CD4-positive, alpha-beta T cell treated with Interferon alpha-2 for 1 hour (primary cell): ENCODE data around the gene PELI2.
"Not testable (repeated sequence)": the region's sequence is repeated elsewhere in the genome, so short reads cannot be mapped to it uniquely, and the experiment has no call there.

ENCODE experiments used
- DNase-seq, 2 donors: peaks; one replicate each; pipeline ENCODE4 v3.0.0-alpha.2; 2020 to 2022

The PELI2 gene

DNA sequence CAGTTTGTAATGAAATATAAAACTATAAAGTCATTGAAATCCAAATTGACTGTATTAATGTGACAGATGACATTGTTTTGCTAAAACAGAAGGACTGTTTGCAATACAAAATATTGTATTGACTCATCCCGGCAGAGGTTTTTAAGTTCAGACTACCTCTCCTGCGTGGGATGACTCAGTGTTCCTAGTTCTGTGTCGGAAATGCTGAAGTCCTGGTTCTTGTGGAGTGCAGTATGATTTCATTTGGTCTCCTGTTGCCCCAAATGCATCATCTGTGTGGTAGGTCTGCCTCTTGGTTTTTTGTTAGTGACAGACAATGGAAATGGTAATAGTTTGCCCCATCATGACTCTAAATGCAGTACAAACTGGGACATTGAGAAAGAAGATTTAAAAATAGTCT lies 27.8 kb downstream of the PELI2 start:
- DNase-seq = no peak

DNA sequence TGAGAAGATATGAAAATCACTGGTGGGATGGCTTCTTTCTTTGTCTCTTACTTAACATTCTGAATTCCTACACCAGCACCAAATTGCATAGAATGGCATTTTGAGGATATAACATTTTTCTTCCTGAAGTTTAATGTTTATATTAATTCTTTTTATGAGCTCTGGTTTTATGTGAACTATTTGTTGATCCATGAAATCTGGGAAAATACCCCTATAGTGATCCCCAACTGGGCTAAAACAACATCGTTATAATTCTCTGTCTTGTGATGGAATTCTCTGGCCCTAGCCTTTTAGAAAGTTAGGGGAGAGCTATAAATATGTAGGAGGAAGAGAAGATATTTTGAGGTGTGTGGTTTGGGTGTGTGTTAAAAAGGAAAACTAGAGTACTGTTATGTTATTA lies 29.2 kb downstream of the PELI2 start:
- no peak for DNase-seq

DNA sequence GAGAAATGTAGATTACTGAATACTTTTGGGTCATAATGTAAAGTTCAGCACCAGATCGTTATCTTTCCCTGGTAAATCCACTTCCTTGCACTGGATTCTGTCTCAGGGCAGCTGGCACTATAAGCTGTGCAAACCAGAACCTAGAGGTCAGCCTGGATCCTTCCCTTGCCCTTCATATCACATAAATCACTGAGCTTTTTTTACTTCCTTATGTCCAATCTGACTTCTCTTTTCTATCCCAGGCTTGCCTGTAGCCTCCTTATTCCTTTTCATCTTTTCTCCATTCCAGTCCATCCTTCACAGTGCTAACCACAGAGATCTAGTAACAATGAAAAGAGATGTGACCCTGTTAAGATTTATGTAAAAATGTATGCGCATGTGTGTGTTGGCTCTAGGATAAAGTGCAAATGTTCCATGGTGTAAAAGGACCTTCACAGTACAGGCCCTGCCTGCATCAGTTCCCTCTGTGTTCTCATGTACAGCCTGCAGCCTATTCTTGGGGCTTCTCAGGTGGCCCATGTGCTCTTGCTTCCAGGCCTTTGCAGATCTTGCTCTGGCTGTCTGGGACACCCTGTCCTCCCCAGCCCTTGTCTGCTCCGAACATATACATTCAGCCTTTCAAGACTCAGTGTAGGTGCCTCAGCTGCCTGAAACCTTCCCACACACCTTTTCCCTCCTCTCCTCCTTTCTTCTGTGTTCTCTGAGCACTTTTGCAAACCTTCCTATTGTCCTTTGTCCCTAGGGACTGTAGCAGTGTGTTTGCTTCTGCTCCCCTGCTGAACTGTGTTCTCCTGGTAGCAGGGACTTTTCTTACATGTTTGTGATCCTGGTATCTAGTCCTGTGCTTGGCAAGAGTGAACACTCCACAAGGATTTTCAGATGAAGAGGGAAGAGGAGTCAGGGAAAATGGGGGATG lies 30.0 kb downstream of the PELI2 start:
- no peak for DNase-seq

- no peak for DNase-seq
Observed at GRCh38 chr14:56149151-56149550, 30.9 kb downstream of the PELI2 start.

DNA sequence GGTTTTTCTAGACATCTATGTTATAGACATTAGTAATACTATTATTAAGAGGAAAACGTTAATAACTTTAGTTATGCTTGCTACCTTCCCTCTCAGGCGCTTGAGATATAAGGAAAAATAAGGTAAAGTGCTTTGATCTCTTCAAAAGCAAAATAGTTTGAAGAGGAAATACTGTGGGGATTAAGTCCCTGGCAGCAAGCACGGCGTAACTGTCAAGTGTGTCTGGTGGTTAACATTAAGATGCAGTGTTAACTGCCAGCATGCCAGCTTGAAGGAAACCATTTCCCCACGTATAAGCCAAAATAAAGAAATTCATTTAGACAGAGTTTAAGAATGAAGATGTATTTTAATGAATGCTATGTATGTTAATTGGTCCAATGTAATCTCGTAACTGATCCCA lies 31.8 kb downstream of the PELI2 start:
- DNase-seq = no peak

DNA sequence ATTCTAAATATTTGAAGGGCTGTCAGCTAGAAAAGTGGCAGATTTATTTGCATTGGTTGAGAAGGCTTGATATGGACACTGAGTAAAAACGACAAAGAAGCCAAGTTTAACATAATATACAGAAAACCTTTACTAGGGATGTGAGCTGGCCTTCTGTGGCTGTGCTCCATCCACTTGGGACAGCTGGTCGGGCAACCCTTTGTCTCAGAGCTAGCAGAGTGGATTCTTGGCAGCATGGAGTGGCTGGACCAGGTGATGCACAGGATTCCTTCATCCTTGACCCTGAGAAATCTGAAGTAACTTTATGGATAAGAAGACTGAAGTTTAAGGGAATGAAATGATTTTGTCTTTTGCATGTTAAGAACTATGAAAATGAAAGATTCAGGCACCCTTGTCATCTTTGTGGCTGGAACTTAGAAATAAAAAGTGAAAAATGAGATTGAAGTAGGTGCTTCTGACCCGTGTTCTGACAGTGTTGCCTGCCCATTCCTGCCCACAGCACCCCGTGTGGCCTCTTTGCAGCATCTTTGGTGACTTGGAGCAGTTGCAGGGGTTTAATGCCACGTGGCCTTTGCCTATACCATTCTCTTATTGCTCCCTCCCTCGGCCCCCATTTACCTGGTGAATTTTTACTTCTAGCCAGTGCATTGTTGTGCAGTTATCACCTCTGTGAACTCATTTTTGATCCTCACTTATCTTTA lies 32.6 kb downstream of the PELI2 start:
- no peak for DNase-seq

DNA sequence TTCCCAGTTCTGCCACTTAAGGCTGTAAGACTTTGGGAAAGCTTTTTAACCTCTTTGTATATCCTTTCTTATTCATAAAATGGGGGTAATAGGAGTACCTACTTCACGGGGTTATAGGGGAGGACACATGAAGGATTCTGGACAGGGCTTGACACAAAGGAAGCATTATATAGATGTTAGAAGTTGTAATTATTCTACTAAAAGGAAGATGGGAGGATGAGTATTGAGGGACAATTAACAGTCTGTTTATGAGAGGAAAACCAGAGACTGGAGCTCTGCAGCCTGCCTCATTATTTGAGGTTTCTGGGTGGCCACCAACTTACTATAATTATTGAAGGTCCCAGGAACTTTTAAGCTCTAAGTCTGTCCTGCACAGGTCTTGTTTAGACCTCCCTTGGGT lies 34.0 kb downstream of the PELI2 start:
- DNase-seq = no peak

- no peak for DNase-seq
Observed at GRCh38 chr14:56153267-56153666, 35.1 kb downstream of the PELI2 start.

GRCh38 chr14:56154321-56154720 lies 36.1 kb downstream of the PELI2 start:
- no peak for DNase-seq

GRCh38 chr14:56156096-56156495 lies 37.9 kb downstream of the PELI2 start:
- DNase-seq = no peak

GRCh38 chr14:56159066-56159465 lies 40.9 kb downstream of the PELI2 start:
- DNase-seq = no peak

DNA sequence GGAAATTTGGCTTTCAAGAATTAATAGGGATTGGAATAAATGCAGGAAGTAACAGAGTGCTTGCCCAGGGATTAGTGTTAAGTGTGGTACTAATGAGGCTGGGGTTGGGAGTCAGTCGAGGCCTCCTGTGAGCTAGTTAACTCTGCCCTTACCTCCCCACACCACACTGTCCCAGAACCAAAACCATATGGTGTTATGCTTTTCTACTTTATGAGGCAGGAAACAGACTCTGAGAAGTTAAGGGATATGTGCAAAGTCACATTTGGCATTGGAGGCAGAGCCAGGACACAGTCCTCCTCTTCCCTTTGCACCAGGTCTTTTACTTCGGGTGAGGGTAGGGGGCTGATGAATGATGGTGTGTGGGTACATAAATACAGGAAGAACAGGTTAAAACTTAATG lies 41.9 kb downstream of the PELI2 start:
- no peak for DNase-seq

DNA sequence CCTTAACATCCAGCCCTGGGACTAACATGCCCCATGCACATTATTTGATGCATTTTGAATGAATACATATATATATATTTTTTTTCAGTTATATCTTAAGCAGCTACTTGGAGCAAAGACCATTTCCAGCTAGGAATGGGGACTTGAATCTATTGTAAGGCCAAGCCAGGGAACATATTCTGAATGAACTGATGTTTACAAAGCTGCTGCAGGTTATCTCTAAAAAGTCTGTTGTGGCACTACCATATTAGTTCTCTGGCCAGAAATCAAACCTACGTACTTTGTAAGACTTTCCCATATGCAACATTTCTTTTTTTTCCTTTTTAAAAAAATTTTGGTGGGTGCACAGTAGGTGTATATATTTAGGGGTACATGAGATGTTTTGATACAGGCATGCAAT lies 43.4 kb downstream of the PELI2 start:
- no peak for DNase-seq

GRCh38 chr14:56162476-56162875 lies 44.3 kb downstream of the PELI2 start:
- no peak for DNase-seq

GRCh38 chr14:56166579-56166978 lies 48.4 kb downstream of the PELI2 start:
- not testable (repeated sequence) for DNase-seq

DNA sequence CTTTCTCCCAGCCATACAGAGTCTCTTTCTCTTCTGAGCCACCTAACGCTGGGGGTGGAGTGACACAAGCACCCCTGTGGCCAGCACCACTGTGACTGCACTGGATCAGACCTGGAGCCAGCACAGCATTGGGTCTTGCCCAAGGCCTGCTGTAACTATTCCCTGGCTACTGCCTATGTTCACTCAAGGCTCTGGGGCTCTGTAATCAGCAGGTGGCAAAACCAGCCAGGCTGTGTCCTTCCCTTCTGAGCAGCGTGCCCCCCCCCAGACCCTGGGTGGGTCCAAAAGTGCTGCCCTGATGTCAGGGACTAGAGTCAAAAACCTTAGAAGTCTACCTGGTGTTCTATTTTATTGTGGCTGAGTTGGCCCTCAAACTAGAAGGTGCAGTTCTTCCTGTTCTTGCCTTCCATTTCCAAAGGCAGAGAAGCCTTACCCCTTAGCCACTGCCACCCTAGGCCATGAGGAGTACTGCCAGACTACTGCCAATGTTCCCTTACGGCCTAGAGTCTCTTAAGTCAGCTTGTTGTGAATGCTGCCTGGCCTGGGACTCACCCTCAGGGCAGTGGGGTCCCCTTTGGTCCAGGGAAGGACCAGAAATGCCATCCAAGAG lies 49.9 kb downstream of the PELI2 start:
- no peak for DNase-seq

DNA sequence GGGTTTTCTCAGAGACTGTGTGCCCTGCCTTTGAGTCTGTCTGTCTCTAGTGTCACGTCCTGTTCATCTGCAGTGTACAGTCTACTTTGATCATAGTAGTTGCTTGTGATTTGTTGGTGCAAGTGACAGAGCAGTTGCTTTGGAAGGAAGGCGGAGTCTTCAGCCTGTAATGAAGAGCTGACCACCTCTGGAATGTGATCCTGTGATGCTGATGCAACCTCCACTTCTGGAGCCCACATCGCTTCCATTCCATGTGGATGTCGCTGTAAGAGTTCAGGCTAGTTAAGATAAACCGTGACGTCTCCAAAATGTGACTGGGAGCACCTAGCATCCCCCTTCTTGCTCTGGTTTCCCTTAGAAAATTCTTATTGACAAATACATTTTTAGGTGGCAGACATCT lies 51.8 kb downstream of the PELI2 start:
- no peak for DNase-seq

DNA sequence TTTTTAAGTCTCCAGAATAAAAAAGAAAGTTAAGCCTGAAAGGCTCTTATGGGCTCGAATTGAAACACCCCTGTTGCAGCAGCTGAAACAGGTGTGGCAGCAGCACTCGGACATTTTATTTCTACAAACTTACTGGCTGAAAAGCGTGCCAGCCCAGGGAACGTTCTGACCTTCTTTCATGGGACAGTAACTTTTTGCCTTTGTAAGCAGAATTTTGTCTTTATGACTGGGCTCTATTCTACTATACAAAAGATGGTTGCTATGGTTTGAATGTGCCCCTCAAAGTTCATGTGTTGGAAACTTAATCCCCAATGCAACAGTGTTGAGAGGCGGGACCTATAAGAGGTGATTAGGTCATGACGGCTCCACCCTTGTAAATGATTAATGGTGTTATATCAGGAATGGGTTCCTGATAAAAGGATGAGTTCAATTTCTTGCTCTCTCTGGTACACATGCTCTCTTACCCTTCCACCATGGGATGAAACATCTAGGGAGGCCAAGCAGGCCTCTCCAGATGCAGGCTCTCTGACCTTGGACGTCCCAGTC lies 52.7 kb downstream of the PELI2 start:
- no peak for DNase-seq

- no peak for DNase-seq
Observed at GRCh38 chr14:56172074-56172473, 53.9 kb downstream of the PELI2 start.

- no peak for DNase-seq
Observed at GRCh38 chr14:56172571-56172971, 54.4 kb downstream of the PELI2 start.

- DNase-seq = no peak
Observed at GRCh38 chr14:56173365-56173922, 55.2 kb downstream of the PELI2 start.

- DNase-seq = no peak
Observed at GRCh38 chr14:56175773-56176172, 57.6 kb downstream of the PELI2 start.

DNA sequence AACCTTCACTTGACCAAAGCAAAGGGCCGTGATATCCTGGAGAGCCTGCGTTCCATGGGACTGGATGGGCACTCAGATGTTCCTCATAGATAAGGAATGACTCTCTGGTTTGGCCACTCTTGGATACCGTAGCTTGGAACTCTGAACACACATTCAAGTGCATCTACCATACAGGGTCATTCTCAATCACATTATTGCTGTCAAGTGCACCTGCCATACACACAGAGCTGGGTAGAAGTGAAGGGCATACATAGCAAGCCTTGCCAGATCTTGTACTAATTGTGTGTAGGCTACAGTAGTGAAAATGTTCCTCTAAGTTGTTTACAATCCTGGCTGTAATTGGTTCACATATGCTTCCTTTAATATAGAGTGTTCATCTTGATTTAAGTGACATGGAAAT lies 58.3 kb downstream of the PELI2 start:
- no peak for DNase-seq
